GM12874 (cell line): ENCODE measurements around the gene RSRC1.

Experiments
- CTCF ChIP-seq: IDR thresholded peaks from 2 replicates; pipeline ENCODE4 v1.5.1; 2011; ENCODE audit warnings: low read depth, mild to moderate bottlenecking, control low read depth, low read length, moderate library complexity; ENCODE audit not compliant: insufficient read depth

RSRC1 gene

GRCh38 chr3:158181096-158181495, 71.2 kb downstream of the RSRC1 start:
- no peak for TF ChIP-seq CTCF

- TF ChIP-seq CTCF = no peak
Measured at GRCh38 chr3:158185711-158186110, 75.8 kb downstream of the RSRC1 start.

DNA sequence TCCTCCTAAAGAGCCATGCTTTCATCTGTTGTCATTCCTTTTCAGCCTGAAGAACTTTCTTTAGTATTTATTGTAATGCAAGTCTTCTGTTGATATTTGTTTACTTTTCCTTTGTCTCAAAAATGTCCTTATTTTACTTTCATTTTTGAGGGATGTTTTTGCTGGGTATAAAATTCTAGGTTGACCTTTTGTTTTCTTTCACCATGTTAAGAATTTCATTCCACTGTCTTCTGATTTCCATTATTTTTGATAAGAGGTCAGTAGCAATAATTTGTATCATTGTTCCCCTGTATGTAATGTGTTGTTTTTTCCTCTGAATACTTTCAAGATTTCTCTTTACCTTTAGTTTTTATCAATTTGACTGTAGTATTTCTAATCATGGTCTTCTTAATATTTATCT, 91.1 kb downstream of the RSRC1 start:
- no peak for TF ChIP-seq CTCF

DNA sequence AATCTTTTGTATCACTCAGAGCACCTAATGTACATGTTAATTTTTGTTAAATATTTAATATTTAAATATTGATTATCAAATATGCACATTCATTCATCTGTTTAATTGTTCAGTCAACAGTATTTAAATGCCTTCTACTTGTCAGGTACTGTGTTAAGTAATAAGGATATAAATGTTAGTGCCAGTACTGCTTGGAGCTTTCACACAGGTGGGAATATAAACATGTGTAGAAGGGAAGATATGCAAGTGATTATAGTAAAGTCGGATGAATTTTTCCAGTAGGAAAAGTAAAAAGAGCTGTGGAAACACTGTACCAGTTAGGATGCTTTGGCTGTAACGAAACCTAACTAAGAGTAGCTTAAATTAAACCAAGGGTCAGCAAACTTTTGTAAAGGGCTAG, 95.4 kb downstream of the RSRC1 start:
- no peak for TF ChIP-seq CTCF

DNA sequence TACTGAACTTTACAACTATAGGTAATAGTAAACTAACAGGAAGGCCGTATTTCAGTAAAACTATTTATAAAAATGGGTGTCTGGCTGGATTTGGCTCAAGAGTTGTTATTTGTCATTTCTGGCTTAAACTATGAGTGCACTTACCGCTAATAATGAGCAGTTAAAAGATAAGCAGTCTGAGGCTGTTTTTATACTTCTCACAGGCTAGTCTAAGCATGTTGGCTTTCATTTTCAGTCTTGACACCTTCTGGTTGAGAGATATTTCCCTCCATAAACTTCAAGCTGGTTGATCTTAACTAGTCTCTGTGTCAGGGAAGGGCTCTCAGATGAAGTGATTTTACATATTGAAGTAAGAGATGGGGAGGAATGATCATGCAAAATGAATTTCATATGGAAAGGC, 96.1 kb downstream of the RSRC1 start:
- TF ChIP-seq CTCF = no peak

- no peak for TF ChIP-seq CTCF
Measured at GRCh38 chr3:158210067-158210466, 100.2 kb downstream of the RSRC1 start.

GRCh38 chr3:158213461-158213860, 103.6 kb downstream of the RSRC1 start:
- TF ChIP-seq CTCF = no peak

- TF ChIP-seq CTCF = no peak
Measured at GRCh38 chr3:158217992-158218391, 108.1 kb downstream of the RSRC1 start.
